Neural crest cell (in vitro differentiated cells): ENCODE measurements around the gene PRLHR. TPM values are rescaled to one million over a fixed set of nuclear protein-coding genes. Genes with fewer than 3 reads are reported as not detected.

Experiments used
- DNase-seq: peaks from one replicate; pipeline ENCODE4 v3.0.0; 2021; ENCODE audit warnings: low read depth, mixed read lengths, low spot score
- H3K27ac Mint-ChIP-seq: one replicate; pipeline ENCODE4 v1.8.0; 2021; ENCODE audit warnings: mild to moderate bottlenecking, mixed read lengths; ENCODE audit not compliant: unreplicated experiment
- H3K27me3 Mint-ChIP-seq: 2 replicates; pipeline ENCODE4 v1.8.0; 2021; ENCODE audit warnings: low read depth, mild to moderate bottlenecking, mixed read lengths
- H3K36me3 Mint-ChIP-seq: 2 replicates; pipeline ENCODE4 v1.8.0; 2021; ENCODE audit warnings: low read depth, mild to moderate bottlenecking, mixed read lengths
- H3K4me1 Mint-ChIP-seq: 2 replicates; pipeline ENCODE4 v1.8.0; 2021; ENCODE audit warnings: mixed read lengths
- H3K4me3 Mint-ChIP-seq: one replicate; pipeline ENCODE4 v1.8.0; 2021; ENCODE audit warnings: mild to moderate bottlenecking, mixed read lengths
- H3K9me3 Mint-ChIP-seq: 2 replicates; pipeline ENCODE4 v1.8.0; 2021; ENCODE audit warnings: mixed read lengths
- CTCF ChIP-seq: fragments of 200-600 bp; sonication (generic); conservative IDR thresholded peaks from 2 replicates; pipeline ENCODE4 v1.5.0; 2021; ENCODE audit warnings: antibody characterized with exemption, mild to moderate bottlenecking
- total RNA-seq: library from RNA; stranded (reverse); gene quantifications from 2 replicates; pipeline ENCODE4 v1.2.1, GENCODE V29; 2021

PRLHR gene
- total RNA-seq, 1 donor from 2014 or later: not detected

GRCh38 chr10:118567701-118568248 is 27.7 kb downstream of the PRLHR start:
- TF ChIP-seq CTCF: no peak
- Mint-ChIP-seq H3K4me1 (peaks cover 6% of the 10 kb centered on the region), H3K36me3 (no peaks in the 10 kb centered on the region), H3K27me3 (peaks cover 4% of the 10 kb centered on the region), H3K27ac (no peak overlapping the region), H3K4me3 (no peak overlapping the region), H3K9me3 (no peaks in the 10 kb centered on the region)
- no peak for DNase-seq

- peaks cover 3% of the 10 kb centered on the region for H3K9me3 Mint-ChIP-seq
- DNase-seq: no peak
- H3K27me3 Mint-ChIP-seq: peaks cover 4% of the 10 kb centered on the region
- no peak overlapping the region for H3K4me3 Mint-ChIP-seq
- no peaks in the 10 kb centered on the region for H3K36me3 Mint-ChIP-seq
- H3K4me1 Mint-ChIP-seq: peaks cover 6% of the 10 kb centered on the region
- TF ChIP-seq CTCF: no peak
- H3K27ac Mint-ChIP-seq: no peak overlapping the region
These were observed 28.5 kb downstream of the PRLHR start for GRCh38 chr10:118566911-118567310.

GRCh38 chr10:118565301-118566075 is 30.0 kb downstream of the PRLHR start:
- Mint-ChIP-seq H3K27me3 (peaks cover 3% of the 10 kb centered on the region), H3K4me1 (peaks cover 2% of the 10 kb centered on the region), H3K4me3 (no peak overlapping the region), H3K9me3 (peaks cover 6% of the 10 kb centered on the region), H3K36me3 (no peaks in the 10 kb centered on the region), H3K27ac (no peak overlapping the region)
- no peak for TF ChIP-seq CTCF
- no peak for DNase-seq

GRCh38 chr10:118564652-118565051 is 30.8 kb downstream of the PRLHR start:
- Mint-ChIP-seq H3K4me1 (no peaks in the 10 kb centered on the region), H3K36me3 (no peaks in the 10 kb centered on the region), H3K27ac (no peak overlapping the region), H3K9me3 (peaks cover 6% of the 10 kb centered on the region), H3K27me3 (peaks cover 2% of the 10 kb centered on the region), H3K4me3 (no peak overlapping the region)
- DNase-seq: no peak
- peak; percentile 36 for TF ChIP-seq CTCF

- no peak overlapping the region for H3K27ac Mint-ChIP-seq
- H3K4me3 Mint-ChIP-seq: no peak overlapping the region
- H3K4me1 Mint-ChIP-seq: no peaks in the 10 kb centered on the region
- H3K36me3 Mint-ChIP-seq: no peaks in the 10 kb centered on the region
- TF ChIP-seq CTCF: no peak
- H3K9me3 Mint-ChIP-seq: peaks cover 6% of the 10 kb centered on the region
- peaks cover 2% of the 10 kb centered on the region for H3K27me3 Mint-ChIP-seq
- no peak for DNase-seq
These were observed 31.3 kb downstream of the PRLHR start for GRCh38 chr10:118564114-118564513.
